HCT116 (cell line): Measurements from ENCODE around the gene TARBP2. TPM values are rescaled to one million over a fixed set of nuclear protein-coding genes. Genes with fewer than 3 reads are reported as not detected.

Source experiments
- ATAC-seq: fragments of 200-7000 bp; cut with Tn5 transposase; 2 replicates; pipeline ENCODE4 v1.9.1; 2020; ENCODE audit warnings: mild to moderate bottlenecking, moderate library complexity
- BruUV-seq: library from RNA; stranded (reverse); fragments of 400-500 nt; replicated peaks from 2 replicates; lab custom pipeline; 2021; lab: Mats Ljungman, UMichigan
- CTCF ChIA-PET: fragments of 300-600 bp; sonication (Branson Sonifier 250); formaldehyde crosslinking; loops from one replicate; lab custom pipeline; 2021; ENCODE audit warnings: antibody characterized with exemption; lab: Charles Lee
- POLR2A ChIA-PET: fragments of 300-600, 350-600 bp; sonication (Branson Sonifier 250); formaldehyde crosslinking; loops from one replicate; lab custom pipeline; 2021; ENCODE audit warnings: antibody characterized with exemption; lab: Charles Lee
- RAD21 ChIA-PET, 2 experiments: fragments of 300-600 bp; sonication (Branson Sonifier 250); formaldehyde crosslinking; loops; one replicate each; lab custom pipeline; 2023; ENCODE audit warnings: low total read pairs in 2 of 2; ENCODE audit not compliant: uncharacterized antibody in 2 of 2, unreplicated experiment in 2 of 2, low non-redundant PET in 1 of 2; lab: Charles Lee
- DNase-seq: peaks from one replicate; pipeline ENCODE4 v3.0.0-alpha.2; 2010; ENCODE audit warnings: low read depth, low spot score
- H2AFZ ChIP-seq: fragments of 200-600 bp; shearing (Covaris generic), sonication (generic); 2 replicates; pipeline ENCODE4 v1.6.1; 2017; ENCODE audit warnings: low read depth, mixed run types, mixed read lengths, antibody characterized with exemption, low read length; ENCODE audit not compliant: poor library complexity, severe bottlenecking
- H3K27ac ChIP-seq: 2 replicates; pipeline ENCODE4 v1.5.1; 2012; ENCODE audit warnings: low read depth, low read length
- H3K27me3 ChIP-seq: fragments of 200-600 bp; sonication (generic); 2 replicates; pipeline ENCODE4 v1.6.1; 2016; ENCODE audit warnings: mixed run types, low read length, mixed read lengths; ENCODE audit not compliant: insufficient read depth
- H3K36me3 ChIP-seq, 2 experiments: fragments of 200-500 bp in 1 of 2; fragments of 200-600 bp in 1 of 2; sonication (Bioruptor generic) in 1 of 2; sonication (generic) in 1 of 2; 2 replicates each; pipeline versions ENCODE4 v1.5.1 to v1.6.1; 2014 to 2016; ENCODE audit warnings: low read length in 2 of 2, inconsistent platforms in 1 of 2, mixed read lengths in 1 of 2, mixed run types in 1 of 2; ENCODE audit not compliant: insufficient read depth in 2 of 2, control insufficient read depth in 1 of 2
- H3K4me1 ChIP-seq, 2 experiments: fragments of 200-600 bp in 1 of 2; sonication (generic) in 1 of 2; 2 replicates each; pipeline versions ENCODE4 v1.5.1 to v1.6.1; 2012 to 2017; ENCODE audit warnings: low read length in 2 of 2, inconsistent platforms in 1 of 2, mild to moderate bottlenecking in 1 of 2, mixed read lengths in 1 of 2, mixed run types in 1 of 2, moderate library complexity in 1 of 2; ENCODE audit not compliant: insufficient read depth in 2 of 2, control insufficient read depth in 1 of 2
- H3K4me2 ChIP-seq: fragments of 200-600 bp; sonication (generic); 2 replicates; pipeline ENCODE4 v1.6.1; 2017; ENCODE audit warnings: mixed run types, low read length, mixed read lengths
- H3K4me3 ChIP-seq, 2 experiments: fragments of 200-600 bp in 1 of 2; sonication (generic) in 1 of 2; replicated peaks in 1 of 2; 2 replicates each; pipeline ENCODE4 v1.5.1; 2011 to 2016; ENCODE audit warnings: low read length in 2 of 2, control low read depth in 1 of 2, low read depth in 1 of 2, mild to moderate bottlenecking in 1 of 2, mixed read lengths in 1 of 2, mixed run types in 1 of 2
- H3K79me2 ChIP-seq: fragments of 200-600 bp; sonication (generic); 2 replicates; pipeline ENCODE4 v1.6.1; 2017; ENCODE audit warnings: mild to moderate bottlenecking, mixed run types, low read length, moderate library complexity, mixed read lengths; ENCODE audit not compliant: insufficient read depth
- H3K9ac ChIP-seq: fragments of 200-600 bp; sonication (generic); 2 replicates; pipeline ENCODE4 v1.6.1; 2016; ENCODE audit warnings: low read length, mixed read lengths
- H3K9me2 ChIP-seq: fragments of 200-600 bp; sonication (generic), shearing (Covaris generic); 2 replicates; pipeline ENCODE4 v1.6.1; 2017; ENCODE audit warnings: mixed run types, mild to moderate bottlenecking, moderate library complexity; ENCODE audit not compliant: insufficient read depth
- H3K9me3 ChIP-seq, 2 experiments: fragments of 200-500 bp in 1 of 2; fragments of 200-600 bp in 1 of 2; sonication (Bioruptor generic) in 1 of 2; sonication (generic) in 1 of 2; 2 replicates each; pipeline ENCODE4 v1.6.1; 2014 to 2017; ENCODE audit warnings: low read length in 2 of 2, mixed read lengths in 2 of 2, inconsistent platforms in 1 of 2, low read depth in 1 of 2, mild to moderate bottlenecking in 1 of 2, mixed run types in 1 of 2, moderate library complexity in 1 of 2; ENCODE audit not compliant: control insufficient read depth in 1 of 2, insufficient read depth in 1 of 2
- H4K20me1 ChIP-seq: fragments of 200-600 bp; sonication (generic), shearing (Covaris generic); 2 replicates; pipeline ENCODE4 v1.6.1; 2017; ENCODE audit warnings: mixed run types, mild to moderate bottlenecking, moderate library complexity; ENCODE audit not compliant: insufficient read depth
- ATF3 ChIP-seq: IDR thresholded peaks from 2 replicates; pipeline ENCODE4 v1.6.1; 2012
- EGR1 ChIP-seq: IDR thresholded peaks from 2 replicates; pipeline ENCODE4 v1.6.1; 2012; ENCODE audit warnings: low read depth
- EZH2phosphoT487 ChIP-seq: fragments of 200-600 bp; IDR thresholded peaks from 2 replicates; pipeline ENCODE4 v1.6.1; 2018; ENCODE audit warnings: antibody characterized with exemption, borderline replicate concordance
- JUND ChIP-seq: IDR thresholded peaks from 2 replicates; pipeline ENCODE4 v1.6.1; 2012
- RAD21 ChIP-seq: IDR thresholded peaks from 2 replicates; pipeline ENCODE4 v1.6.1; 2012; ENCODE audit warnings: low read depth, mild to moderate bottlenecking
- SIN3A ChIP-seq: IDR thresholded peaks from 2 replicates; pipeline ENCODE4 v1.6.1; 2012; ENCODE audit warnings: low read depth
- SP1 ChIP-seq: IDR thresholded peaks from 2 replicates; pipeline ENCODE4 v1.6.1; 2012; ENCODE audit warnings: low read depth
- SRF ChIP-seq: IDR thresholded peaks from 2 replicates; pipeline ENCODE4 v1.6.1; 2012; ENCODE audit warnings: low read depth
- TCF7L2 ChIP-seq: IDR thresholded peaks from 2 replicates; pipeline ENCODE4 v1.7.0; 2011; ENCODE audit warnings: borderline replicate concordance, inconsistent platforms; ENCODE audit not compliant: insufficient read depth, insufficient read length; ENCODE audit errors: extremely low read depth
- ZFX ChIP-seq: fragments of 450-650 bp; IDR thresholded peaks from 2 replicates; pipeline ENCODE4 v1.6.1; 2017
- intact Hi-C: fragments of 100-400 bp; cut with micrococcal nuclease; formaldehyde crosslinking; loops from 2 replicates; pipeline ENCODE4 v1.10.0; 2022
- total RNA-seq: library from RNA; stranded (reverse); gene quantifications from one replicate; pipeline ENCODE4 v1.2.1, GENCODE V29; 2021; ENCODE audit not compliant: unreplicated experiment
- TF ChIP-seq, protein P1 (sequence below): IDR thresholded peaks from 2 replicates; pipeline ENCODE4 v1.6.1; 2012; ENCODE audit warnings: low read depth
- TF ChIP-seq, protein P2 (sequence below), 3 experiments: fragments of 200-600 bp in 1 of 3; sonication (generic) in 1 of 3; IDR thresholded peaks in 2 of 3; conservative IDR thresholded peaks in 1 of 3; 2 replicates each; pipeline ENCODE4 v1.5.1; 2012 to 2017; ENCODE audit warnings: low read depth in 2 of 3, low read length in 2 of 3, antibody characterized with exemption in 1 of 3, borderline replicate concordance in 1 of 3, control low read depth in 1 of 3, mild to moderate bottlenecking in 1 of 3, mixed read lengths in 1 of 3, mixed run types in 1 of 3, moderate library complexity in 1 of 3; ENCODE audit not compliant: insufficient read depth in 1 of 3

TARBP2 gene
- total RNA-seq, 1 experiment from 2014 or later: 40.1 TPM

GRCh38 chr12:53533471-53533870, 32.4 kb downstream of the TARBP2 start:
- peaks cover 25 to 29% of the 10 kb centered on the region in 2 experiments for H3K36me3 ChIP-seq
- H3K27ac ChIP-seq: no peak overlapping the region
- H3K4me1 ChIP-seq: peaks cover 0 to 12% of the 10 kb centered on the region in 2 experiments; a peak in 2 of 4 replicates
- TF ChIP-seq JUND: no peak
- TF ChIP-seq SIN3A: no peak
- TF ChIP-seq, protein P1, sequence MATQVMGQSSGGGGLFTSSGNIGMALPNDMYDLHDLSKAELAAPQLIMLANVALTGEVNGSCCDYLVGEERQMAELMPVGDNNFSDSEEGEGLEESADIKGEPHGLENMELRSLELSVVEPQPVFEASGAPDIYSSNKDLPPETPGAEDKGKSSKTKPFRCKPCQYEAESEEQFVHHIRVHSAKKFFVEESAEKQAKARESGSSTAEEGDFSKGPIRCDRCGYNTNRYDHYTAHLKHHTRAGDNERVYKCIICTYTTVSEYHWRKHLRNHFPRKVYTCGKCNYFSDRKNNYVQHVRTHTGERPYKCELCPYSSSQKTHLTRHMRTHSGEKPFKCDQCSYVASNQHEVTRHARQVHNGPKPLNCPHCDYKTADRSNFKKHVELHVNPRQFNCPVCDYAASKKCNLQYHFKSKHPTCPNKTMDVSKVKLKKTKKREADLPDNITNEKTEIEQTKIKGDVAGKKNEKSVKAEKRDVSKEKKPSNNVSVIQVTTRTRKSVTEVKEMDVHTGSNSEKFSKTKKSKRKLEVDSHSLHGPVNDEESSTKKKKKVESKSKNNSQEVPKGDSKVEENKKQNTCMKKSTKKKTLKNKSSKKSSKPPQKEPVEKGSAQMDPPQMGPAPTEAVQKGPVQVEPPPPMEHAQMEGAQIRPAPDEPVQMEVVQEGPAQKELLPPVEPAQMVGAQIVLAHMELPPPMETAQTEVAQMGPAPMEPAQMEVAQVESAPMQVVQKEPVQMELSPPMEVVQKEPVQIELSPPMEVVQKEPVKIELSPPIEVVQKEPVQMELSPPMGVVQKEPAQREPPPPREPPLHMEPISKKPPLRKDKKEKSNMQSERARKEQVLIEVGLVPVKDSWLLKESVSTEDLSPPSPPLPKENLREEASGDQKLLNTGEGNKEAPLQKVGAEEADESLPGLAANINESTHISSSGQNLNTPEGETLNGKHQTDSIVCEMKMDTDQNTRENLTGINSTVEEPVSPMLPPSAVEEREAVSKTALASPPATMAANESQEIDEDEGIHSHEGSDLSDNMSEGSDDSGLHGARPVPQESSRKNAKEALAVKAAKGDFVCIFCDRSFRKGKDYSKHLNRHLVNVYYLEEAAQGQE: no peak
- TF ChIP-seq RAD21: no peak
- no peak for TF ChIP-seq SP1
- no peak for TF ChIP-seq ATF3
- TF ChIP-seq ZFX: no peak
- TF ChIP-seq, protein P2, sequence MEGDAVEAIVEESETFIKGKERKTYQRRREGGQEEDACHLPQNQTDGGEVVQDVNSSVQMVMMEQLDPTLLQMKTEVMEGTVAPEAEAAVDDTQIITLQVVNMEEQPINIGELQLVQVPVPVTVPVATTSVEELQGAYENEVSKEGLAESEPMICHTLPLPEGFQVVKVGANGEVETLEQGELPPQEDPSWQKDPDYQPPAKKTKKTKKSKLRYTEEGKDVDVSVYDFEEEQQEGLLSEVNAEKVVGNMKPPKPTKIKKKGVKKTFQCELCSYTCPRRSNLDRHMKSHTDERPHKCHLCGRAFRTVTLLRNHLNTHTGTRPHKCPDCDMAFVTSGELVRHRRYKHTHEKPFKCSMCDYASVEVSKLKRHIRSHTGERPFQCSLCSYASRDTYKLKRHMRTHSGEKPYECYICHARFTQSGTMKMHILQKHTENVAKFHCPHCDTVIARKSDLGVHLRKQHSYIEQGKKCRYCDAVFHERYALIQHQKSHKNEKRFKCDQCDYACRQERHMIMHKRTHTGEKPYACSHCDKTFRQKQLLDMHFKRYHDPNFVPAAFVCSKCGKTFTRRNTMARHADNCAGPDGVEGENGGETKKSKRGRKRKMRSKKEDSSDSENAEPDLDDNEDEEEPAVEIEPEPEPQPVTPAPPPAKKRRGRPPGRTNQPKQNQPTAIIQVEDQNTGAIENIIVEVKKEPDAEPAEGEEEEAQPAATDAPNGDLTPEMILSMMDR (IDR thresholded peaks at IDR 0.05 in 2 of 3, conservative IDR thresholded peaks at IDR 0.05 in 1 of 3; ENCODE audit: borderline replicate concordance in 1 of 3, insufficient read depth in 1 of 3, low read depth in 2 of 3, low read length in 2 of 3): no peak
- TF ChIP-seq SRF: no peak
- no peak for TF ChIP-seq EGR1
- TF ChIP-seq EZH2phosphoT487: no peak
- no peak for TF ChIP-seq TCF7L2
- H4K20me1 ChIP-seq: no peaks in the 10 kb centered on the region
- no peak for ATAC-seq
- no peaks in the 10 kb centered on the region for H3K27me3 ChIP-seq
- ChIA-PET POLR2A (no interaction called here), CTCF (interaction anchor here (0.9 to 1.2 kb wide), 2 partner anchors 9 to 142 kb away, joined by 3 read pairs; partner anchors contain the start of gene ATP5MC2), RAD21 (no interaction called here)
- DNase-seq: no peak
- no peak overlapping the region for H2AFZ ChIP-seq
- H3K4me2 ChIP-seq: no peak overlapping the region
- no peak overlapping the region for H3K4me3 ChIP-seq
- H3K9ac ChIP-seq: no peak overlapping the region
- no peaks in the 10 kb centered on the region for H3K9me3 ChIP-seq
- intact Hi-C loops: no loop called here
- BruUV-seq: no TSS peak
- H3K9me2 ChIP-seq: no peaks in the 10 kb centered on the region
- H3K79me2 ChIP-seq: no peaks in the 10 kb centered on the region
